BE2C (cell line): ENCODE data around the gene NEK11.

Experiments used
- DNase-seq: peaks from one replicate; pipeline ENCODE4 v3.0.0-alpha.2; 2020
- H3K27me3 ChIP-seq: fragments of 250-450 bp; sonication (Bioruptor Pico); 2 replicates; pipeline ENCODE4 v1.5.1; 2020; ENCODE audit warnings: mild to moderate bottlenecking
- H3K36me3 ChIP-seq: fragments of 250-450 bp; sonication (Bioruptor Pico); 2 replicates; pipeline ENCODE4 v1.5.1; 2020; ENCODE audit warnings: mild to moderate bottlenecking
- H3K4me1 ChIP-seq: fragments of 250-450 bp; sonication (Bioruptor Pico); 2 replicates; pipeline ENCODE4 v1.5.1; 2020
- H3K4me3 ChIP-seq: 2 replicates; pipeline ENCODE4 v1.5.1; 2011; ENCODE audit warnings: low read depth, low read length
- H3K9me3 ChIP-seq: fragments of 250-450 bp; sonication (Bioruptor Pico); 2 replicates; pipeline ENCODE4 v1.5.1; 2020
- TF ChIP-seq, protein P1 (sequence below): IDR thresholded peaks from 2 replicates; pipeline ENCODE4 v1.5.1; 2012; ENCODE audit warnings: mild to moderate bottlenecking, low read depth, low read length

NEK11 gene

DNA sequence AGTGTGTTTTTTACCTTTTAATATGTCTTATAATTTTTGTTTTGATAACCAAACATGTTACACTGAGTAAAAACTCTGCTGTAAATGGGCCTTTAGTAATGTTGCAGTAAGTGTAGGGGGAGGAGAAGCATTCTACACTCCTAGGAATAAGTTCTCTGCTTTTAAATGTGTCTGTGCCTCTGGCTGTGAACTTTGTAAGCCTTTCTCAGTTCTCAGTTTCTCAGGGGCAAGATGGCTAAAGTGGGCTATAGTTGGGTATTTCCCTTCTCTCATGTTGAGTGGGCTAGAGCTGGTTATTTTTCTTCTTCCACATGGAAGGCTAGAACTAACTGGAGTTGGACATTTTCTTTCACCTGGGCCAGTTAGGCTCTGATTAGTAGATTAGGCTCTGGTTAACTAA, 279.6 kb downstream of the NEK11 start:
- Histone ChIP-seq H3K4me1 (no peaks in the 10 kb centered on the region), H3K4me3 (no peak overlapping the region), H3K36me3 (no peaks in the 10 kb centered on the region), H3K27me3 (peaks cover 12% of the 10 kb centered on the region), H3K9me3 (no peaks in the 10 kb centered on the region; the same call in 1 of the 2 replicates)
- no peak for DNase-seq
- TF ChIP-seq, protein P1, sequence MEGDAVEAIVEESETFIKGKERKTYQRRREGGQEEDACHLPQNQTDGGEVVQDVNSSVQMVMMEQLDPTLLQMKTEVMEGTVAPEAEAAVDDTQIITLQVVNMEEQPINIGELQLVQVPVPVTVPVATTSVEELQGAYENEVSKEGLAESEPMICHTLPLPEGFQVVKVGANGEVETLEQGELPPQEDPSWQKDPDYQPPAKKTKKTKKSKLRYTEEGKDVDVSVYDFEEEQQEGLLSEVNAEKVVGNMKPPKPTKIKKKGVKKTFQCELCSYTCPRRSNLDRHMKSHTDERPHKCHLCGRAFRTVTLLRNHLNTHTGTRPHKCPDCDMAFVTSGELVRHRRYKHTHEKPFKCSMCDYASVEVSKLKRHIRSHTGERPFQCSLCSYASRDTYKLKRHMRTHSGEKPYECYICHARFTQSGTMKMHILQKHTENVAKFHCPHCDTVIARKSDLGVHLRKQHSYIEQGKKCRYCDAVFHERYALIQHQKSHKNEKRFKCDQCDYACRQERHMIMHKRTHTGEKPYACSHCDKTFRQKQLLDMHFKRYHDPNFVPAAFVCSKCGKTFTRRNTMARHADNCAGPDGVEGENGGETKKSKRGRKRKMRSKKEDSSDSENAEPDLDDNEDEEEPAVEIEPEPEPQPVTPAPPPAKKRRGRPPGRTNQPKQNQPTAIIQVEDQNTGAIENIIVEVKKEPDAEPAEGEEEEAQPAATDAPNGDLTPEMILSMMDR, result no peak

DNA sequence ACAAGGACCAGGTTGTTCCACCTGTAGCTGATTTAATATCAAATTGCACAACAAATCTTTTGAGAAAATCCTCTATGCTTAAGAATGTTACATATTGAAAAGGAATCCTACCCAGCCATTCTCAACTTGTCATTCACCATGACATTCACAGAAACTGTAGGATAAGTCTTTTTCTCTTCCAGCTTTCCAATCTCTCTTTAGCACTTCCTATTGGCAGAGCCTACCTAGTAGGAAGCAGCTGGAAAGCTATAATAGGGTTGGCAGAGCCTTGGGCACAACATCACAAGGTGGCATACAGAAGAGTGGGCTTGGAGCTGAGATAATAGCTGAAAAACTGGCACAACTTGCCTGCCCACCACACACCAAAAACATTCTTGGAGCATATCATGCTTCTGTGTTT, 287.6 kb downstream of the NEK11 start:
- Histone ChIP-seq H3K9me3 (no peaks in the 10 kb centered on the region), H3K4me3 (no peak overlapping the region), H3K27me3 (no peaks in the 10 kb centered on the region), H3K36me3 (no peaks in the 10 kb centered on the region), H3K4me1 (no peaks in the 10 kb centered on the region)
- no peak for DNase-seq
- TF ChIP-seq, protein P1, result no peak

DNA sequence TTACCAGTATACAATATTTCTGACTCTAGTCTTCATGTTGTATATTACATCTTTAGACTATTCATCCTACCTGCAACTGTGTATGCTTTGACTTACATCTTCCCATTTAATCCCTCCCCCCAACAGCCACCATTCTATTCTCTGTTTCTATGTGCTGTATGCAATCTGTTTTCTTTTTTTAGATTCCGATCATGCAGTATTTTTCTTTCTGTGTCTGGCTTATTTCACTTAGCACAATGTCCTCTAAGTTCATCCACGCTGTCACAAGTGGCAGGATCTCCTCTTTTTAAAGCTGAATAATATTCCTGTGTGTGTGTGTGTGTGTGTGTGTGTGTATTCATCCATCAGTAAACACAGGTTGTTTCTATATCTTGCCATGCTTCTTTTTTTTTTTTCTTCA, 288.5 kb downstream of the NEK11 start:
- no peak for DNase-seq
- Histone ChIP-seq H3K4me1 (no peaks in the 10 kb centered on the region), H3K4me3 (no peak overlapping the region), H3K9me3 (no peaks in the 10 kb centered on the region), H3K36me3 (no peaks in the 10 kb centered on the region), H3K27me3 (no peaks in the 10 kb centered on the region)
- TF ChIP-seq, protein P1, result no peak

DNA sequence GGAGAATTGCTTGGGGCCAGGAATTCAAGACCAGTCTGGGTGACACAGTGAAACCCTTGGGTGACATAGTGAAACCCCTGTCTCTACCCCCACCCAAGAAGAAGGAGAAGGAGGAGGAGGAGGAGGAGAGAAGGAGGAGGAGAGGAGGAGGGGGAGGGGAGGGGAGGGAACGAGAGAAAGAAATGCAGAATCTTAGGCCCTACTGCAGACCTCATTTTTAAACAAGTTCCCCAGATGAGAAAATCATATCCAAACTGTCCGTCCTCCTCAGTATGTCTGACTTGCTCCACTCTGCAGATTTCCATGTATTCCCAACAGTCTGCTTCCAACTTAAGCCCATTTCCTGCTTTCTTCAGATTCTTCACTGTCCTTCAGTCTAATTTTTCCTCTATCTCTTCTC, 291.0 kb downstream of the NEK11 start:
- no peaks in the 10 kb centered on the region for H3K9me3 ChIP-seq
- H3K4me1 ChIP-seq, result no peaks in the 10 kb centered on the region
- TF ChIP-seq, protein P1, result no peak
- no peaks in the 10 kb centered on the region for H3K27me3 ChIP-seq
- no peak overlapping the region for H3K4me3 ChIP-seq
- no peak for DNase-seq
- H3K36me3 ChIP-seq, result no peaks in the 10 kb centered on the region

DNA sequence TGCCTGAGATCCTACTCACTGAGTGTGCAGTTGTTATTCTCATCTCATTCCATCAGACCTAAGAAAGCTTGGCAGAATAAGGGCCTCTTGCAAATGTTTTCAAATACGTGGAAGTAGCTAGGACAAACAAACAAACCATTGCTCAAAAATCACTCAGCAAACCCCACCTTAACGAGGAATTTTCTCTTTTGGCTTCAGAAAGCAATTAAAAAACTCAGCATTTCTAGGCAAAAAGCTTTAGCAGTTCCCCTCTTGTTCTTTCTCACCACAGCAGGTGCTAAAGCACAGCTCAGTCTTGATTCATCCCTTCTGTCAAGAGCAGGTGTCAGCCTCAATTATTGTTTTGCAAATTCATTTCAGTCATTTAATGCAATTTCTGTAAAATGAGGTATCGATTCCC, 296.3 kb downstream of the NEK11 start:
- TF ChIP-seq, protein P1, result no peak
- no peaks in the 10 kb centered on the region for H3K36me3 ChIP-seq
- no peak for DNase-seq
- H3K27me3 ChIP-seq, result no peaks in the 10 kb centered on the region
- H3K4me3 ChIP-seq, result no peak overlapping the region
- no peaks in the 10 kb centered on the region for H3K9me3 ChIP-seq
- no peaks in the 10 kb centered on the region for H3K4me1 ChIP-seq

DNA sequence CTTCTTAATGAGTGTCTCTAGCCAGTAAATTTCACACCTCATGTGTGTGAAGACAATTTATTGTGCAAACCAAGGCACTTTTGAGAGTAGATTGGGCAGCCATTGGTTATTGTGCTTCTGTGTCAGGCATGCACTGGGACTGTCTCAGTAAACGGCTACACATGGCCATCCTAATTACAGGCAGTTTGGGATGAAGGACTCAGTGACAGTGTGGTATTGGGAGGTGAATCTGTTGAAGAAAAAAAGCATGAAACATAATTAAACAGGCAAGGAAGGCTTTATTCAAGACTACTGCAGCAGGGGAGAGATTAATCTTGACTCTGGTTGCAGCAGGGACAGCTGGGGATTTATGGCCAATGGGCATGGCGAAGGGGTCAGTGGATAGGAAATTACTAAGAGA, 297.1 kb downstream of the NEK11 start:
- no peak for DNase-seq
- no peak overlapping the region for H3K4me3 ChIP-seq
- no peaks in the 10 kb centered on the region for H3K9me3 ChIP-seq
- H3K36me3 ChIP-seq, result no peaks in the 10 kb centered on the region
- TF ChIP-seq, protein P1, result no peak
- H3K27me3 ChIP-seq, result no peaks in the 10 kb centered on the region
- H3K4me1 ChIP-seq, result no peaks in the 10 kb centered on the region
